Mucosa of rectum (tissue), 2 donors: ENCODE results near the gene LRP6.

Experiments
- H3K27ac ChIP-seq, 2 donors: one replicate each; pipeline ENCODE4 v1.7.0; 2013; ENCODE audit warnings: inconsistent platforms in 2 of 2, low read depth in 2 of 2, low read length in 2 of 2
- H3K27me3 ChIP-seq, 2 donors: one replicate each; pipeline ENCODE4 v1.7.0; 2013; ENCODE audit warnings: low read length in 2 of 2; ENCODE audit not compliant: control insufficient read depth in 2 of 2, insufficient read depth in 2 of 2
- H3K36me3 ChIP-seq, 2 donors: one replicate each; pipeline ENCODE4 v1.7.0; 2013; ENCODE audit warnings: low read length in 2 of 2; ENCODE audit not compliant: control insufficient read depth in 2 of 2, insufficient read depth in 2 of 2
- H3K4me1 ChIP-seq, 2 donors: one replicate each; pipeline ENCODE4 v1.7.0; 2013; ENCODE audit warnings: low read length in 2 of 2, mild to moderate bottlenecking in 1 of 2; ENCODE audit not compliant: control insufficient read depth in 2 of 2, insufficient read depth in 2 of 2
- H3K4me3 ChIP-seq, 2 donors: one replicate each; pipeline ENCODE4 v1.7.0; 2013; ENCODE audit warnings: low read length in 2 of 2
- H3K9ac ChIP-seq, 2 donors: one replicate each; pipeline ENCODE4 v1.7.0; 2013; ENCODE audit warnings: low read length in 2 of 2, low read depth in 1 of 2, mild to moderate bottlenecking in 1 of 2
- H3K9me3 ChIP-seq, 2 donors: one replicate each; pipeline ENCODE4 v1.7.0; 2013; ENCODE audit warnings: low read length in 2 of 2; ENCODE audit not compliant: control insufficient read depth in 2 of 2
- donor health status: healthy.
- donor health status: Normal muscosa, but diverticular disease.

Gene LRP6

DNA sequence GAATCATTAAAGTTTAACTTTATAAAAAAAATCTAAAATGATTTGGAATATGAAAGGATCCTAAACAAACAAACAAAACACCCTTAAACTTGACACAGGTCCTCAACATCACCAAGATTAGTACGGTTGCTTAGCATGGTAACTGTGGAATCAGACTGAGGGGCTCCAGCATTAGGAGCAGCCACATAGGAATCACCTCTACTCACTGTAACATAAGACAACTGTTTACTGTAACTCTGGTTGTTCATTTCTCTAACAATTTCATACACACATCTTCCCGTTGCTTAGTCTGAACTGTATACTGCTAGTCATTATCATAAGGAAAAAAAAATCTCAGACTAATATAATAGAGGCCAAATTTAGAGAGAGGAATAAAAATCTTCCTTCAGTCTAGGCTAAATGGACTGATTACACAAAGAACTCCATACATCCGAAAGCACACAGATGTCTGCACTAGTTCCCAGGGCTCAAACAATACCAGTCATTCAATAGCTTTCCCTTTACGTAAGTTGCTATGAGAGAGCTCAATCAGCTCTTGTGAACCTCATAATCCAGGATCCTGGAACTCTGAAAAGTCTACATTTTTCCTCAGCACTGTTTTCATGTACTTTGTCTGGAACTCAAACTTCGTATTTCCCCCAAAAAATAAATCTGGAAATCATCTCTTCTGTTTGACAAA lies 26.0 kb downstream of the LRP6 start:
- Histone ChIP-seq H3K9ac (no peak overlapping the region), H3K4me1 (no peaks in the 10 kb centered on the region), H3K4me3 (no peak overlapping the region), H3K36me3 (peaks cover 0 to 3% of the 10 kb centered on the region in 2 donors), H3K9me3 (no peaks in the 10 kb centered on the region), H3K27me3 (no peaks in the 10 kb centered on the region), H3K27ac (no peak overlapping the region)

DNA sequence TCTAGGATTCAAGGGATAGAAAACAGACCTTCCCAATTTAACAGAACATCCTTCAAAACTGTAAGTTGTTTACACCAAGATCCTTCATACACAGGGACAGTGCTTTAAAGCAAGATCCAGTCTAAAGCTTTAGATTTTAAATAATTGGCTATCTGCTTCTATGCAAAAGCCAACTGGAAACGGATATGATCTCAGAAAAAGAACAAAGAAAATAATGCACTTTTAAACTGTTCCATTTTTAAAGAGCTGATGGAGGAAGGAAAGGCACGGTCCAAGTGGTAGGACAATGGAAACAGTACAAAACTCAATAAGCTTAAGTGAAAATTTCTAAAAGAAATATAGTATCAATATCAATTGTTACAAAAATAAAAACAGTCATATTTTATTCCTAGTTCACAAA lies 27.7 kb downstream of the LRP6 start:
- no peak overlapping the region for H3K9ac ChIP-seq
- H3K27ac ChIP-seq = no peak overlapping the region
- H3K27me3 ChIP-seq = no peaks in the 10 kb centered on the region
- H3K4me3 ChIP-seq = no peak overlapping the region
- no peaks in the 10 kb centered on the region for H3K4me1 ChIP-seq
- H3K36me3 ChIP-seq = no peaks in the 10 kb centered on the region
- H3K9me3 ChIP-seq = no peaks in the 10 kb centered on the region

DNA sequence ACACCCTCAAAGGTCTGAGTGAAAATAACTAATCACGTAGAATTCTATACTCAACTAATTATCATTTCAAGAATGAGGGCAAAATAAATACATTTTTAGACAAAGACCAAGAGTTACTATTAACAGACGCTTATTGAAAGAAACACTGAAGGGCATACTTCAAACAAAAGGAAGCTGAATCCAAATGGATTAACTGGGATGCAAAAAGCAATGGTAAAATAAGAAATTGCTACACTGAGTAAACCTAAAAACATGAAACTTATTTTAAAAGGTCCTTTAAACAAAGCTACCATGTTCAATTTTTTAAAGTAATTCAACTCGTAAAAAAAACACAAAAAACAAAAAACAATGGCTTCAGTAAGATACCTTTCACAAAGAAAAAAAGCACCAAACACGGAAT lies 28.2 kb downstream of the LRP6 start:
- H3K36me3 ChIP-seq = no peaks in the 10 kb centered on the region
- H3K4me1 ChIP-seq = no peaks in the 10 kb centered on the region
- no peak overlapping the region for H3K9ac ChIP-seq
- H3K27ac ChIP-seq = no peak overlapping the region
- H3K27me3 ChIP-seq = no peaks in the 10 kb centered on the region
- no peaks in the 10 kb centered on the region for H3K9me3 ChIP-seq
- H3K4me3 ChIP-seq = no peak overlapping the region

DNA sequence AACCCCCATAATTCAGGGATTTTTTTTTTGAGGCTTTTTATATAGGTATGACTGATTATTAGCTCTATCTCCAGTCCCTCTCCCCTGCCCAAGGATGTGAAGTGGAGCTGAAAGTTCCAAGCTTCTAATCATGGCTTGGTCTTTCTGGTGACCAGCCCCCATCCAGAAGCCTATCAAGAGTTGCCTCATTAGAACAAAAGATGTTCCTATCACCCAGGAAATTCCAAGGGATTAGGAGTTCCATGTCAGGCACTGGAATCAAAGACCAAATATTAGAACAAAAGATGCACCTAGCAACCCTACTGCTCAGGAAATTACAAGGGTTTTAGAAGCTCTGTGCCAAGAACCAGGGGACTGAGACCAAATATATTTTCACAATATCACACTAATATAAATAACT lies 29.9 kb downstream of the LRP6 start:
- Histone ChIP-seq H3K36me3 (no peaks in the 10 kb centered on the region), H3K4me3 (no peak overlapping the region), H3K4me1 (no peaks in the 10 kb centered on the region), H3K9me3 (no peaks in the 10 kb centered on the region), H3K9ac (no peak overlapping the region), H3K27ac (no peak overlapping the region), H3K27me3 (no peaks in the 10 kb centered on the region)

DNA sequence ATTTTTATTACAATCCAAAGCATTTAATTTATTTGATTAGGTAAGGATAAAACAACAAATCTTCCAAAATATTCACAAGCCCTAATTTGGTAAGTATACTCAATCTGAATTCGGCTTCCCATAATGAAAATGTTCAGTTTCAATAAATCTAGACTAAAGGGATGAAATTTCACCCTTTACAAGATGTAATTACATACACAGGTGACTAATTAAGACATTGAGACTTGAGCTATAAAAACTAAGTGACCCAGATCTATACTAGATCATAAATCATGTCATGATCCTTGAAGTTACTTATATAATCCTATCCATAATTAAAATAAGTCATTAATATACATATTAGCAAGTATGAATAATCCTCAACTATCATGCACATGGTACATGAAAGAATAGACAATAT lies 36.6 kb downstream of the LRP6 start:
- Histone ChIP-seq H3K4me1 (no peaks in the 10 kb centered on the region), H3K36me3 (no peaks in the 10 kb centered on the region), H3K27me3 (no peaks in the 10 kb centered on the region), H3K9ac (no peak overlapping the region), H3K27ac (no peak overlapping the region), H3K4me3 (no peak overlapping the region), H3K9me3 (no peaks in the 10 kb centered on the region)

DNA sequence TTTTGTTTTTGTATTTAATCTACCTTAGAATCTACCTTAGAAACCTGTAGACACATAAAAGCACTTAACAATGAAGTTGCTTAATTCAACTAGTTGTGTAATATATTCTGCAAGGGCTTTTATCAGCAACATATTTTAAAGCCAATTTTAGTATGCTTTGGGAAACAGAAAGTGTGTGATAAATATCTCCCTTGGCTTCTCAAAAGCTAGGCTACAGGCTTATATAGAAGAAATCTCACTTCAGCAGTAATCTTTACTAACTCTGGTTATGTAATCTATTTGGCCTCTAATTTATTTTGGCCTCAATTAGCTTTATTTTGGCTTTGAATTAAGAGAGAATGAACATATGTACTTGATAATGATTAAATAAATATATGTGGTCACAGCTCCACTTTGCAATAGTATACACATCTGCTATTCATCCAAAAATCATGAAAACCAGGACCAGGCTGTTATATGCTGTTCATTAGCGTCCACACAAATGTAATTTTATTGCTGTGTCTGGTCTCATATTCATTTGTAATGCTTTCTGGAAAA lies 37.2 kb downstream of the LRP6 start:
- Histone ChIP-seq H3K4me3 (no peak overlapping the region), H3K9ac (no peak overlapping the region), H3K4me1 (no peaks in the 10 kb centered on the region), H3K27ac (no peak overlapping the region), H3K9me3 (no peaks in the 10 kb centered on the region), H3K36me3 (no peaks in the 10 kb centered on the region), H3K27me3 (no peaks in the 10 kb centered on the region)

DNA sequence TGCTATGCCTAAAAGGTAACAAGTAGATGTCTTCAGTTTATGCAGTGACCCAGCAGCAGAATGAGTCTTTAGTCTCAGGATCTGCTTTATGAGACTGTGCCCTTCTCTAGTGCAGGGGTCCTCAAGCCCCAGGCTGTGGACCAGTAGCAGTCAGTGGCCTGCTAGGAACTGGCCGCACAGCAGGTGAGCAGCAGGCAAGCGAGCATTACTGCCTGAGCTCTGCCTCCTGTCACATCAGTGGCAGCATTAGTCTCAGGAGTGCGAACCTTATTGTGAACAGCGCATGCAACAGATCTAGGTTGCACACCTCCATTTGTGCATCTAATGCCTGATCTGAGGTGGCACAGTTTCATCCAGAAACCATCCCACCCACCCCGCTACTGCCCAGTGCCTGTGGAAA lies 38.4 kb downstream of the LRP6 start:
- H3K4me1 ChIP-seq = no peaks in the 10 kb centered on the region
- H3K4me3 ChIP-seq = no peak overlapping the region
- H3K36me3 ChIP-seq = no peaks in the 10 kb centered on the region
- no peaks in the 10 kb centered on the region for H3K27me3 ChIP-seq
- H3K27ac ChIP-seq = no peak overlapping the region
- no peak overlapping the region for H3K9ac ChIP-seq
- H3K9me3 ChIP-seq = no peaks in the 10 kb centered on the region

DNA sequence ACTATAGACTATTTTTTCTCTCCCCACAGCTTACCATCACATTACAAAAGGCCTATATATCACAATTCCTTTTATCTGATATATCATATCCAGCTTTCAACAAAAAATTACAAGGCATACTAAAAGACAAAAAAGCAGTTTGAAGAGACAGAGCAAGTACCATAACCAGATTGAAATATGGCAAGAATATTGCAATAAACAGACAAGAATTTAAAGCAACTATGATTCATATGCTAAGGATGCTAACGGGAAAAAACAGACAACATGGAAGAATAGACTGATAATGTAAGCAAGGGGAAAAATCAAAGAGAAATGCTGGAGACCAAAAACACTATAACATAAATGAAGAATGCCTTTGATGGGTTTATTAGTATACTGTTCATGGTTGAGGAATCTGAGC lies 40.7 kb downstream of the LRP6 start:
- Histone ChIP-seq H3K4me1 (no peaks in the 10 kb centered on the region), H3K27ac (no peak overlapping the region), H3K9ac (no peak overlapping the region), H3K27me3 (no peaks in the 10 kb centered on the region), H3K36me3 (no peaks in the 10 kb centered on the region), H3K4me3 (no peak overlapping the region), H3K9me3 (no peaks in the 10 kb centered on the region)

DNA sequence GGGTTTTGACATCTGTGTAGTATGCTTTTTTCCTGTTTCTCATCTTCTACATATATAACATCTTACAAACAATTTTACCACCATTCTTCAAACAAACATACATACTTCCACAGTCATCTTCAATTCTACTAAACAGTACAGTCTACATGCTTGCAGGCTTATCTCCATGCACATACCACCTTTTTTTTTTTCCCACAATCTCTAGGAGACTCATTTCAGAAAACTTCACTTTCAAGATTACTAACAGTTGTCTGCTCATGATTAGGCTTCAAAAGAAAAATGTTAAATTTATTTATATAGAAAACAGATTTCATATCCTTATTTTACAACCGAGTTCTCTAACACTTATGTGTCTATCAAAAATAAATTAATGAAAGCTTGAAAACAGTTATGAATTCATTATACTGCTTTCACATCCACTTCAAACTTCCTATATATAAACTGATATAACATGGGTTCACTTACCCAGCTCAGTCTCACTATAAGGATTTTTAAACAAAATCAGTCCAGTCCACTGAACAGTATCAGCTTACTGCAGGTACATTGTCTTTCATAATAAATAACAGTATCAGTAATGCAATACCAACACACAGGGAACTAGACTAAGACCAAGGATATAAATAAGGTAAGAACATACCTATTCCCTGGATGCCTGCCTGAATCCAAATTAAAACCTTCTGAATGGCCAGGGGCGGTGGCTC lies 42.5 kb downstream of the LRP6 start:
- no peaks in the 10 kb centered on the region for H3K4me1 ChIP-seq
- H3K9me3 ChIP-seq = no peaks in the 10 kb centered on the region
- no peaks in the 10 kb centered on the region for H3K36me3 ChIP-seq
- no peak overlapping the region for H3K9ac ChIP-seq
- H3K27me3 ChIP-seq = no peaks in the 10 kb centered on the region
- H3K27ac ChIP-seq = no peak overlapping the region
- H3K4me3 ChIP-seq = no peak overlapping the region

DNA sequence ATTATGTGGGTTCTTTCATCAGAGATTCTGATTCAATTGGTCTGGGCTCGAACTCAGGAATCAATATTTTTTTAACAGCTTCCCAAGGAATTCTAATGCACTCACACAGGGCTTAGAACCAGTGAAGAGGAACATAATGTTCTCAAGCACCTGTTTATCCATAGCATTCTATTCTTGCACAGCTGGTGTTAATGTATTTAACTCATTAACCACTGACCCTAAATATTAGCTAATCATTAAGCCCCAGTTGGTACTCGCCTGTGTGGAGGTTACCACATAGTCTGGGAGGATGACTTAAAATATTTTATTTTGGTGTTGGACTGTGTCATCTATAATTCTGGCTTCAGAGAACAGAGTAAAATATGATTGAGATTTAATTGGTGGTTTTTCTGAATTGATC lies 45.3 kb downstream of the LRP6 start:
- Histone ChIP-seq H3K9me3 (no peaks in the 10 kb centered on the region), H3K9ac (no peak overlapping the region), H3K27ac (no peak overlapping the region), H3K27me3 (no peaks in the 10 kb centered on the region), H3K36me3 (no peaks in the 10 kb centered on the region), H3K4me1 (peaks cover 0 to 4% of the 10 kb centered on the region in 2 donors), H3K4me3 (no peak overlapping the region)
